Measurements from ENCODE around the gene MYB. TPM values are rescaled to one million over a fixed set of nuclear protein-coding genes. Genes with fewer than 3 reads are reported as not detected.

MYB gene
- total and polyA plus RNA-seq, 2 of the 8 experiments (the other 6 are each of a cell fraction or from before 2014, with no cell fraction given): 4.0 to 7.6 TPM

GRCh38 chr6:135195041-135195440 is 13.9 kb downstream of the MYB start (continued):
- TF ChIP-seq CHD1 (IDR thresholded peaks at IDR 0.05; ENCODE audit: low read depth, low read length) (no peak), ZNF274 (IDR thresholded peaks at IDR 0.05; ENCODE audit: borderline replicate concordance, extremely low read depth, low read length) (no peak), SP2 (IDR thresholded peaks at IDR 0.05; ENCODE audit: low read length) (no peak), SIRT6 (IDR thresholded peaks at IDR 0.05; ENCODE audit: low read length) (no peak)
- TF ChIP-seq, protein P1, sequence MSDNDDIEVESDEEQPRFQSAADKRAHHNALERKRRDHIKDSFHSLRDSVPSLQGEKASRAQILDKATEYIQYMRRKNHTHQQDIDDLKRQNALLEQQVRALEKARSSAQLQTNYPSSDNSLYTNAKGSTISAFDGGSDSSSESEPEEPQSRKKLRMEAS (IDR thresholded peaks at IDR 0.05): no peak

Data from H1 (cell line).